Activated naive CD4-positive, alpha-beta T cell treated with anti-CD3 and anti-CD28 coated beads, Interleukin-2, amount 50 U/mL, for 24 hours (primary cell): Measurements from ENCODE around the gene RBPMS2.

Experiments
- H3K27ac Mint-ChIP-seq: one replicate; pipeline ENCODE4 v1.8.0; 2021; ENCODE audit warnings: mild to moderate bottlenecking, mixed read lengths
- H3K27me3 Mint-ChIP-seq: one replicate; pipeline ENCODE4 v1.8.0; 2021; ENCODE audit warnings: mixed read lengths
- H3K36me3 Mint-ChIP-seq: one replicate; pipeline ENCODE4 v1.8.0; 2021; ENCODE audit warnings: mixed read lengths
- H3K4me1 Mint-ChIP-seq: one replicate; pipeline ENCODE4 v1.8.0; 2021; ENCODE audit warnings: mixed read lengths
- H3K4me3 Mint-ChIP-seq: one replicate; pipeline ENCODE4 v1.8.0; 2021; ENCODE audit warnings: mild to moderate bottlenecking, mixed read lengths
- H3K9me3 Mint-ChIP-seq: one replicate; pipeline ENCODE4 v1.8.0; 2021; ENCODE audit warnings: mixed read lengths

Gene RBPMS2

DNA sequence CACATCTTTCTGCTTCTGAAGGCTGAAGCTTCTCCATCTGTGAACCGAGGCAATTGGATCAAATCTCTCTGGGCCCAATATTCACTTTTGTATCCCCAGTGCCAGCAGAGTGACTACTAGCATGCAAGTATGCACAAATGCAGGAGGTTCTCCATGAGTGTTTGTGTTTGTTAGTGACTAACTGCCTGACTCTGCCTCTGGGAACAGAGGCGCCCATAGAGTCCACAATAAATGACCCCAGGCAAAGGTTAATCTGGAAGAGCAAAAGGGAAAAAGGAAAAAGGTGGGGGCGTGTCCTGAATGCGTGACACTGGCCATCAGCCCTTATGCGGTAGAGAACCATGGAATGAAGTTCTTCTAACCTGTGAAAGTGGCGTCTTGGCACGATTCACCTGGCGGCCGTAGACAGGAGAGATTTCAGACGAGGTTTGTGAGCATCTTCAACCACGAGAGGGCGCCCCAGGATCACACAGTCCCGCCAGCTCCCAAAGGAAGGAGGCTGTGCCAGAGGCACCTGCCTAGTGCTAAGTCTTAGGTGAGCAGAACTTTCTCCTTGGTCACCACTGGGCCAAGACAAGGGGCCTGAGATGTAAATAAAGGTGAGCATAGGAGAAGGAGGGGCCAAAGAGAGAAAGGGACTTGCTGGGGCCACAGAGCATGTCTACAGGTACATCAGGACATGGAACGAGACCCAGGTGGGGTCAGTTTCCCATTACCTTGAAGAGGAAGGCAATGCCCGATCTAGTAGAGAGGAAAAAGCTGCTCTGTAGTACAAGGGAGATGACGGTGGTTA, 44.2 kb downstream of the RBPMS2 start:
- Mint-ChIP-seq H3K4me1 (peaks cover 9% of the 10 kb centered on the region), H3K27me3 (no peaks in the 10 kb centered on the region), H3K36me3 (no peaks in the 10 kb centered on the region), H3K27ac (peak overlapping the region; percentile 46), H3K4me3 (no peak overlapping the region), H3K9me3 (no peaks in the 10 kb centered on the region)

GRCh38 chr15:64730151-64730550, 45.2 kb downstream of the RBPMS2 start:
- H3K27ac Mint-ChIP-seq: no peak overlapping the region

GRCh38 chr15:64720188-64720587, 55.2 kb downstream of the RBPMS2 start:
- Mint-ChIP-seq H3K4me1 (peaks cover 18% of the 10 kb centered on the region), H3K27ac (no peak overlapping the region)

More at GRCh38 chr15:64730151-64730550, 45.2 kb downstream of the RBPMS2 start:
- Mint-ChIP-seq H3K9me3 (no peaks in the 10 kb centered on the region), H3K27me3 (no peaks in the 10 kb centered on the region), H3K4me3 (no peak overlapping the region), H3K4me1 (peaks cover 9% of the 10 kb centered on the region), H3K36me3 (no peaks in the 10 kb centered on the region)

GRCh38 chr15:64717735-64718495, 57.5 kb downstream of the RBPMS2 start:
- Mint-ChIP-seq H3K4me3 (peak overlapping the region; percentile 47), H3K4me1 (peaks cover 18% of the 10 kb centered on the region), H3K36me3 (no peaks in the 10 kb centered on the region), H3K27me3 (no peaks in the 10 kb centered on the region), H3K9me3 (no peaks in the 10 kb centered on the region), H3K27ac (peak overlapping the region; percentile 96)

More at GRCh38 chr15:64720188-64720587, 55.2 kb downstream of the RBPMS2 start:
- H3K27me3 Mint-ChIP-seq: no peaks in the 10 kb centered on the region
- H3K4me3 Mint-ChIP-seq: no peak overlapping the region
- H3K9me3 Mint-ChIP-seq: no peaks in the 10 kb centered on the region
- H3K36me3 Mint-ChIP-seq: no peaks in the 10 kb centered on the region

DNA sequence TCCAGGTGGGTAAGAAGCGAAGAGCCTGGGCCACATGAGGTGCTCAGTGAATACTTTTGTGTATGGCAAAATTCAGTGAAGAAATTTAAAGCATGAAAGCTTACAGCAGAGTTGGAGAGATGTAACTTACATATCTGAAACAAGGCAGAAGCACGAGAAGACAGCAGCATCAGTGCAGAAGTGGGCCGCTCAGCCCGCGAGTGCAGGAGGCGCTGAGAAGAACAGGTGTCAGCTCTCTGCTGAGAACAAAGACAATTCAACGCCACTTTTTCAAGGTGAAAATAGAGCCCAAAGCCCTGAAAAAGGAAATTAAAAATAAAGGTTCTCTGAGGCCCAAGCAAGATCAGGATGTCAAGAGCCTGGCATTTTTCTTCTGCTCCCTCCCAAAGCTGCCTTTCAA, 58.3 kb downstream of the RBPMS2 start:
- Mint-ChIP-seq H3K4me3 (no peak overlapping the region), H3K9me3 (no peaks in the 10 kb centered on the region), H3K36me3 (no peaks in the 10 kb centered on the region), H3K27ac (peak overlapping the region; percentile 96), H3K27me3 (no peaks in the 10 kb centered on the region), H3K4me1 (peaks cover 18% of the 10 kb centered on the region)

DNA sequence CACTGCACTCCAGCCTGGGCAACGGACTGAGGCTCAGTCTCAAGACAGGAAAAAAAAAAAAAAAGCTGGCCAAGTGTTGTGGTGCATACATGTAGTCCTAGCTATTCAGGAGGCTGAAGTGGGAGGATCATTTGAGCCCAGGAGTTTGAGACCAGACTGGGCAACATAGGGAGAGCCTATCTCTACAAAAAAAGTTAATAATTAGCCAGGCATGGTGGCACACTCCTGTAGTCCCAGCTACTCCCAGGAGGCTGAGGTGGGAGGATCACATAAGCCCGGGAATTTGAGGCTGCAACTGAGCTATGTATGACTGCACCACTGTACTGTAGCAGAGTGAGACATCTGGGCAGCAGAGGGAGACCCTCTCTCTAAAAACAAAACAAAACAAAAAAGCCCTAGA, 58.9 kb downstream of the RBPMS2 start:
- no peaks in the 10 kb centered on the region for H3K36me3 Mint-ChIP-seq
- H3K4me1 Mint-ChIP-seq: peaks cover 18% of the 10 kb centered on the region
- H3K4me3 Mint-ChIP-seq: no peak overlapping the region
- H3K27ac Mint-ChIP-seq: no peak overlapping the region
- H3K9me3 Mint-ChIP-seq: no peaks in the 10 kb centered on the region
- H3K27me3 Mint-ChIP-seq: no peaks in the 10 kb centered on the region

GRCh38 chr15:64713592-64713991, 61.8 kb downstream of the RBPMS2 start:
- Mint-ChIP-seq H3K4me1 (peaks cover 18% of the 10 kb centered on the region), H3K4me3 (no peak overlapping the region), H3K36me3 (no peaks in the 10 kb centered on the region), H3K27me3 (no peaks in the 10 kb centered on the region), H3K9me3 (no peaks in the 10 kb centered on the region), H3K27ac (no peak overlapping the region)

DNA sequence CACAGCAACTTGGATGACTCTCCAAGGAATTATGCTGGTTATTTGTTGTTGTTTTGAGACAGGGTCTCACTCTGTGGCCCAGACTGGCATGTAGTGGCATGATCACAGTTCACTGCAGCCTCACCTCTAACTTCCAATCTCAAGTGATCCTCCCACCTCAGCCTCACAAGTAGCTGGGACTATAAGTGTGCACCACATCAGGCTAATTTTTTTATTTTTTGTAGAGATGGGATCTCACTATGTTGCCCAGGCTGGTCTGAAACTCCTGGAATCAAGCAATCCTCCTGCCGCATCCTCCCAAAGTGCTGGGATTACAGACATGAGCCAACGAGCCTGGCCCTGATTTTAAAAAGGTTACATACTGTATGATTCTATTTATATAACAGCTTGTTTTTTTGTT, 63.0 kb downstream of the RBPMS2 start:
- H3K4me1 Mint-ChIP-seq: peaks cover 7% of the 10 kb centered on the region
- no peaks in the 10 kb centered on the region for H3K27me3 Mint-ChIP-seq
- H3K4me3 Mint-ChIP-seq: no peak overlapping the region
- H3K9me3 Mint-ChIP-seq: no peaks in the 10 kb centered on the region
- no peaks in the 10 kb centered on the region for H3K36me3 Mint-ChIP-seq
- no peak overlapping the region for H3K27ac Mint-ChIP-seq

GRCh38 chr15:64710676-64711428, 64.5 kb downstream of the RBPMS2 start:
- Mint-ChIP-seq H3K9me3 (no peaks in the 10 kb centered on the region), H3K27ac (no peak overlapping the region), H3K36me3 (no peaks in the 10 kb centered on the region)

GRCh38 chr15:64706011-64706911, 69.1 kb downstream of the RBPMS2 start:
- H3K27ac Mint-ChIP-seq: no peak overlapping the region
- H3K4me1 Mint-ChIP-seq: peaks cover 20% of the 10 kb centered on the region
- H3K27me3 Mint-ChIP-seq: no peaks in the 10 kb centered on the region
- no peaks in the 10 kb centered on the region for H3K36me3 Mint-ChIP-seq
- H3K4me3 Mint-ChIP-seq: no peak overlapping the region
- H3K9me3 Mint-ChIP-seq: no peaks in the 10 kb centered on the region

More at GRCh38 chr15:64710676-64711428, 64.5 kb downstream of the RBPMS2 start:
- H3K27me3 Mint-ChIP-seq: no peaks in the 10 kb centered on the region
- H3K4me1 Mint-ChIP-seq: no peaks in the 10 kb centered on the region
- no peak overlapping the region for H3K4me3 Mint-ChIP-seq

GRCh38 chr15:64705006-64705405, 70.4 kb downstream of the RBPMS2 start:
- Mint-ChIP-seq H3K27ac (no peak overlapping the region), H3K36me3 (peaks cover 2% of the 10 kb centered on the region), H3K4me3 (no peak overlapping the region), H3K4me1 (peaks cover 33% of the 10 kb centered on the region), H3K27me3 (no peaks in the 10 kb centered on the region), H3K9me3 (no peaks in the 10 kb centered on the region)

GRCh38 chr15:64703632-64703959, 71.8 kb downstream of the RBPMS2 start:
- Mint-ChIP-seq H3K4me1 (peaks cover 47% of the 10 kb centered on the region), H3K36me3 (peaks cover 2% of the 10 kb centered on the region), H3K4me3 (peak overlapping the region; percentile 82), H3K9me3 (no peaks in the 10 kb centered on the region), H3K27me3 (no peaks in the 10 kb centered on the region), H3K27ac (peak overlapping the region; percentile 25)

GRCh38 chr15:64702816-64703631, 72.4 kb downstream of the RBPMS2 start:
- H3K4me1 Mint-ChIP-seq: peaks cover 53% of the 10 kb centered on the region

GRCh38 chr15:64701482-64702184, 73.8 kb downstream of the RBPMS2 start:
- Mint-ChIP-seq H3K4me1 (peaks cover 59% of the 10 kb centered on the region), H3K27me3 (no peaks in the 10 kb centered on the region), H3K36me3 (peaks cover 2% of the 10 kb centered on the region)

More at GRCh38 chr15:64702816-64703631, 72.4 kb downstream of the RBPMS2 start:
- Mint-ChIP-seq H3K4me3 (peak overlapping the region; percentile 82), H3K27ac (peak overlapping the region; percentile 25), H3K36me3 (peaks cover 2% of the 10 kb centered on the region), H3K9me3 (no peaks in the 10 kb centered on the region), H3K27me3 (no peaks in the 10 kb centered on the region)

More at GRCh38 chr15:64701482-64702184, 73.8 kb downstream of the RBPMS2 start:
- H3K9me3 Mint-ChIP-seq: no peaks in the 10 kb centered on the region
- peak overlapping the region; percentile 82 for H3K4me3 Mint-ChIP-seq
- peak overlapping the region; percentile 87 for H3K27ac Mint-ChIP-seq
